HEK293 (cell line): ENCODE results near the gene CNIH1.
A peak's percentile ranks its signal among the peaks of the same experiment; 100 is the strongest.

ENCODE experiments used
- CTCF ChIA-PET: fragments of 350-600 bp; formaldehyde crosslinking; extraction: SDS; loops from one replicate; lab custom pipeline; 2021; ENCODE audit warnings: antibody characterized with exemption; lab: Yijun Ruan, JAX
- POLR2A ChIA-PET: fragments of 300-600 bp; formaldehyde crosslinking; extraction: SDS; loops from one replicate; lab custom pipeline; 2020; ENCODE audit warnings: antibody characterized with exemption, inconsistent platforms; lab: Yijun Ruan, JAX
- H3K27ac ChIP-seq: fragments of 200-500 bp; sonication (Bioruptor generic); 2 replicates; pipeline ENCODE4 v1.5.1; 2014; ENCODE audit warnings: low read depth, low read length, control low read depth, inconsistent platforms; ENCODE audit errors: extremely low read depth
- H3K36me3 ChIP-seq, 2 experiments: fragments of 200-500 bp in 1 of 2; sonication (Bioruptor generic) in 1 of 2; 1 replicate in 1 of 2; 2 replicates in 1 of 2; pipeline ENCODE4 v1.5.1; 2014 to 2017; ENCODE audit warnings: inconsistent platforms in 2 of 2, low read length in 2 of 2; ENCODE audit not compliant: control insufficient read depth in 2 of 2, insufficient read depth in 1 of 2
- H3K4me1 ChIP-seq: fragments of 200-500 bp; sonication (Bioruptor generic); 2 replicates; pipeline ENCODE4 v1.5.1; 2014; ENCODE audit warnings: mild to moderate bottlenecking, low read length, inconsistent platforms; ENCODE audit not compliant: control insufficient read depth, insufficient read depth
- H3K4me3 ChIP-seq: 2 replicates; pipeline ENCODE4 v1.5.1; 2011; ENCODE audit warnings: low read depth, mild to moderate bottlenecking, control low read depth, low read length, moderate library complexity
- H3K9me3 ChIP-seq: fragments of 200-500 bp; sonication (Bioruptor generic); 2 replicates; pipeline ENCODE4 v1.5.1; 2014; ENCODE audit warnings: low read depth, low read length, inconsistent platforms; ENCODE audit not compliant: control insufficient read depth, insufficient read depth
- HOXC10 ChIP-seq: sonication (generic); formaldehyde crosslinking; IDR thresholded peaks from 2 replicates; pipeline ENCODE4 v1.8.1; 2023; ENCODE audit warnings: mild to moderate bottlenecking, missing genetic modification reagents
- KLF1 ChIP-seq: fragments of 450-650 bp; formaldehyde crosslinking; IDR thresholded peaks from 2 replicates; pipeline ENCODE4 v1.5.1; 2016; ENCODE audit warnings: missing biosample characterization, missing genetic modification characterization
- KLF10 ChIP-seq: fragments of 450-650 bp; IDR thresholded peaks from 2 replicates; pipeline ENCODE4 v1.5.1; 2018; ENCODE audit warnings: missing biosample characterization, mild to moderate bottlenecking, missing genetic modification characterization
- PBX3 ChIP-seq: sonication (generic); formaldehyde crosslinking; IDR thresholded peaks from 2 replicates; pipeline ENCODE4 v1.8.1; 2022; ENCODE audit warnings: mild to moderate bottlenecking, moderate library complexity, missing genetic modification reagents
- SCRT2 ChIP-seq: fragments of 450-650 bp; formaldehyde crosslinking; IDR thresholded peaks from 2 replicates; pipeline ENCODE4 v1.5.1; 2016; ENCODE audit warnings: missing biosample characterization, missing genetic modification characterization
- ZFP37 ChIP-seq: fragments of 450-650 bp; formaldehyde crosslinking; IDR thresholded peaks from 2 replicates; pipeline ENCODE4 v1.5.1; 2016; ENCODE audit warnings: missing biosample characterization, missing genetic modification characterization
- ZNF112 ChIP-seq: fragments of 450-650 bp; formaldehyde crosslinking; IDR thresholded peaks from 2 replicates; pipeline ENCODE4 v1.5.0; 2017; ENCODE audit warnings: missing biosample characterization, missing genetic modification characterization
- ZNF202 ChIP-seq: fragments of 450-650 bp; formaldehyde crosslinking; IDR thresholded peaks from 2 replicates; pipeline ENCODE4 v1.5.1; 2016; ENCODE audit warnings: missing biosample characterization, missing genetic modification characterization, borderline replicate concordance
- ZNF266 ChIP-seq: fragments of 450-650 bp; formaldehyde crosslinking; IDR thresholded peaks from 2 replicates; pipeline ENCODE4 v1.5.1; 2016; ENCODE audit warnings: missing biosample characterization, missing genetic modification characterization, low read depth
- ZNF398 ChIP-seq: fragments of 450-650 bp; formaldehyde crosslinking; IDR thresholded peaks from 2 replicates; pipeline ENCODE4 v1.5.1; 2017; ENCODE audit warnings: missing biosample characterization, missing genetic modification characterization
- ZNF530 ChIP-seq: fragments of 450-650 bp; formaldehyde crosslinking; IDR thresholded peaks from 2 replicates; pipeline ENCODE4 v1.5.1; 2016; ENCODE audit warnings: low read depth, missing biosample characterization, missing genetic modification characterization
- ZNF560 ChIP-seq: fragments of 450-650 bp; formaldehyde crosslinking; IDR thresholded peaks from 2 replicates; pipeline ENCODE4 v1.5.1; 2017; ENCODE audit warnings: missing biosample characterization, missing genetic modification characterization, borderline replicate concordance
- ZNF585B ChIP-seq: fragments of 450-650 bp; formaldehyde crosslinking; IDR thresholded peaks from 2 replicates; pipeline ENCODE4 v1.5.1; 2016; ENCODE audit warnings: missing biosample characterization, missing genetic modification characterization
- ZNF701 ChIP-seq: fragments of 450-650 bp; formaldehyde crosslinking; IDR thresholded peaks from 2 replicates; pipeline ENCODE4 v1.5.1; 2016; ENCODE audit warnings: missing biosample characterization, missing genetic modification characterization
- ZSCAN23 ChIP-seq: fragments of 450-650 bp; formaldehyde crosslinking; IDR thresholded peaks from 2 replicates; pipeline ENCODE4 v1.5.1; 2016; ENCODE audit warnings: missing biosample characterization, missing genetic modification characterization
- TF ChIP-seq, protein P1 (sequence below): fragments of 450-650 bp; formaldehyde crosslinking; IDR thresholded peaks from 2 replicates; pipeline ENCODE4 v1.5.1; 2016; ENCODE audit warnings: missing biosample characterization, missing genetic modification characterization
- TF ChIP-seq, protein P2 (sequence below): fragments of 450-650 bp; IDR thresholded peaks from 2 replicates; pipeline ENCODE4 v1.5.1; 2018; ENCODE audit warnings: missing biosample characterization, mild to moderate bottlenecking, missing genetic modification characterization
- TF ChIP-seq, protein P3 (sequence below): fragments of 450-650 bp; formaldehyde crosslinking; IDR thresholded peaks from 2 replicates; pipeline ENCODE4 v1.5.1; 2016; ENCODE audit warnings: missing biosample characterization, missing genetic modification characterization

Gene CNIH1

DNA sequence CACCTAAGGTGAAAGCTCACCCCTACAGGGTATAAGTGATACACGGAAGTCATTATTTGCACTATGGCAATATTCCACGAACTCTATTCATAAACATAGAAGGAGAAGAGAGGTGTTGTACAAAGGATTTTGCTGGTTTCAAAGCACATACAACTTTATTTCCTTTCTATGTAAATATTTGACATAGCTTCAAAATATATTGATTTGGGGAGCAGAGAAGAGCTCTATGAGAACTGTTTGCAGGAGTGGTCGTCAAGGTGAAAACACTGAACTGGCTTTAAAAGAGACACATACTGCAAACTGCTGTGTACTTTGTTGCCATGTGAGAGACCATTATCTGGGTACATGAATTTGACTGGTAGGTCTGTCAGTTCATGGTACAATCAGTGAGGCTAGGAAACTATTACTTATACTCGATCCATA, 16.7 kb downstream of the CNIH1 start (continued):
- no peak for TF ChIP-seq ZNF585B
- TF ChIP-seq KLF1, result no peak
- no peak for TF ChIP-seq ZNF701 (tag by site-specific recombination)
- TF ChIP-seq HOXC10, result no peak
- no peak for TF ChIP-seq ZNF560 (tag by site-specific recombination)
- TF ChIP-seq ZFP37 (tag by site-specific recombination), result no peak

DNA sequence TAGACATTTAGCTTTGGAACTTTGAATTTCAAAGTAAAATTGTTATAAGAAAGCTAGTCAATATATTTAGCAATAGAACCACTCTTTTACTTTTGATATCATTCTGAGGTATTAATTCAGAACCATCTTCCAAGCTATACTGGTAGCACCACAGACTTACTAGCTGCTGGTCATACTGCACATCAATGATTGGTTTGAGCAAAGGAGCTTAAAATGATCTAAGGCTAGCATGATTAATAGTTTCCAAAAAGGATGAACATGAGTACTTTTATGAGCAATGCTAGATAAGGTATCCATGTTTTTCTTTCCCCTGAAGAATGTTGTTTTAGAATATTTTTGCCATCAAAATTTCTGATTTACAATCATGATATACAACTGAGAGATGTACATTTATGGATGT, 17.2 kb downstream of the CNIH1 start:
- TF ChIP-seq, protein P1, sequence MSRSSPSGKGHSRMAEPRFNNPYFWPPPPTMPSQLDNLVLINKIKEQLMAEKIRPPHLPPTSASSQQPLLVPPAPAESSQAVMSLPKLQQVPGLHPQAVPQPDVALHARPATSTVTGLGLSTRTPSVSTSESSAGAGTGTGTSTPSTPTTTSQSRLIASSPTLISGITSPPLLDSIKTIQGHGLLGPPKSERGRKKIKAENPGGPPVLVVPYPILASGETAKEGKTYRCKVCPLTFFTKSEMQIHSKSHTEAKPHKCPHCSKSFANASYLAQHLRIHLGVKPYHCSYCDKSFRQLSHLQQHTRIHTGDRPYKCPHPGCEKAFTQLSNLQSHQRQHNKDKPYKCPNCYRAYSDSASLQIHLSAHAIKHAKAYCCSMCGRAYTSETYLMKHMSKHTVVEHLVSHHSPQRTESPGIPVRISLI (tag by site-specific recombination), result no peak
- TF ChIP-seq PBX3 (no peak), SCRT2 (tag by site-specific recombination) (no peak), KLF10 (tag by site-specific recombination) (no peak), ZNF530 (tag by site-specific recombination) (no peak), ZNF398 (tag by site-specific recombination) (no peak), ZNF266 (tag by site-specific recombination) (no peak), ZNF202 (no peak)
- TF ChIP-seq, protein P2, sequence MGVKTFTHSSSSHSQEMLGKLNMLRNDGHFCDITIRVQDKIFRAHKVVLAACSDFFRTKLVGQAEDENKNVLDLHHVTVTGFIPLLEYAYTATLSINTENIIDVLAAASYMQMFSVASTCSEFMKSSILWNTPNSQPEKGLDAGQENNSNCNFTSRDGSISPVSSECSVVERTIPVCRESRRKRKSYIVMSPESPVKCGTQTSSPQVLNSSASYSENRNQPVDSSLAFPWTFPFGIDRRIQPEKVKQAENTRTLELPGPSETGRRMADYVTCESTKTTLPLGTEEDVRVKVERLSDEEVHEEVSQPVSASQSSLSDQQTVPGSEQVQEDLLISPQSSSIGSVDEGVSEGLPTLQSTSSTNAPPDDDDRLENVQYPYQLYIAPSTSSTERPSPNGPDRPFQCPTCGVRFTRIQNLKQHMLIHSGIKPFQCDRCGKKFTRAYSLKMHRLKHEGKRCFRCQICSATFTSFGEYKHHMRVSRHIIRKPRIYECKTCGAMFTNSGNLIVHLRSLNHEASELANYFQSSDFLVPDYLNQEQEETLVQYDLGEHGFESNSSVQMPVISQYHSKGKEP, result no peak
- no peaks in the 10 kb centered on the region for H3K4me1 ChIP-seq
- H3K9me3 ChIP-seq, result no peaks in the 10 kb centered on the region
- H3K4me3 ChIP-seq, result no peak overlapping the region
- peaks cover 28 to 51% of the 10 kb centered on the region in 2 experiments for H3K36me3 ChIP-seq
- CTCF ChIA-PET, result interaction anchor here (0.6 to 1.5 kb wide), 4 partner anchors 10 to 353 kb away, joined by 3 to 11 read pairs (median 4); no protein-coding TSS in a partner anchor
- H3K27ac ChIP-seq, result no peak overlapping the region
- POLR2A ChIA-PET, result interaction anchor here (1.4 kb wide), 1 partner anchor 14 kb away, joined by 3 read pairs; no protein-coding TSS in a partner anchor

GRCh38 chr14:54420478-54421142, 20.6 kb downstream of the CNIH1 start:
- Histone ChIP-seq H3K4me1 (no peaks in the 10 kb centered on the region), H3K27ac (no peak overlapping the region), H3K36me3 (peaks cover 27 to 45% of the 10 kb centered on the region in 2 experiments), H3K9me3 (no peaks in the 10 kb centered on the region), H3K4me3 (no peak overlapping the region)
- TF ChIP-seq ZSCAN23 (tag by site-specific recombination) (no peak), ZNF112 (tag by site-specific recombination) (no peak)
- TF ChIP-seq, protein P3, sequence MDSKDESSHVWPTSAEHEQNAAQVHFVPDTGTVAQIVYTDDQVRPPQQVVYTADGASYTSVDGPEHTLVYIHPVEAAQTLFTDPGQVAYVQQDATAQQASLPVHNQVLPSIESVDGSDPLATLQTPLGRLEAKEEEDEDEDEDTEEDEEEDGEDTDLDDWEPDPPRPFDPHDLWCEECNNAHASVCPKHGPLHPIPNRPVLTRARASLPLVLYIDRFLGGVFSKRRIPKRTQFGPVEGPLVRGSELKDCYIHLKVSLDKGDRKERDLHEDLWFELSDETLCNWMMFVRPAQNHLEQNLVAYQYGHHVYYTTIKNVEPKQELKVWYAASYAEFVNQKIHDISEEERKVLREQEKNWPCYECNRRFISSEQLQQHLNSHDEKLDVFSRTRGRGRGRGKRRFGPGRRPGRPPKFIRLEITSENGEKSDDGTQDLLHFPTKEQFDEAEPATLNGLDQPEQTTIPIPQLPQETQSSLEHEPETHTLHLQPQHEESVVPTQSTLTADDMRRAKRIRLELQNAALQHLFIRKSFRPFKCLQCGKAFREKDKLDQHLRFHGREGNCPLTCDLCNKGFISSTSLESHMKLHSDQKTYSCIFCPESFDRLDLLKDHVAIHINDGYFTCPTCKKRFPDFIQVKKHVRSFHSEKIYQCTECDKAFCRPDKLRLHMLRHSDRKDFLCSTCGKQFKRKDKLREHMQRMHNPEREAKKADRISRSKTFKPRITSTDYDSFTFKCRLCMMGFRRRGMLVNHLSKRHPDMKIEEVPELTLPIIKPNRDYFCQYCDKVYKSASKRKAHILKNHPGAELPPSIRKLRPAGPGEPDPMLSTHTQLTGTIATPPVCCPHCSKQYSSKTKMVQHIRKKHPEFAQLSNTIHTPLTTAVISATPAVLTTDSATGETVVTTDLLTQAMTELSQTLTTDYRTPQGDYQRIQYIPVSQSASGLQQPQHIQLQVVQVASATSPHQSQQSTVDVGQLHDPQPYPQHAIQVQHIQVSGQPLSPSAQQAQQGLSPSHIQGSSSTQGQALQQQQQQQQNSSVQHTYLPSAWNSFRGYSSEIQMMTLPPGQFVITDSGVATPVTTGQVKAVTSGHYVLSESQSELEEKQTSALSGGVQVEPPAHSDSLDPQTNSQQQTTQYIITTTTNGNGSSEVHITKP (tag by site-specific recombination), result 0 out of 2 replicates have a peak, but pooled peaks have one; percentile 11
- CTCF ChIA-PET, result interaction anchor here (0.6 to 2.4 kb wide), 11 partner anchors 9 to 374 kb away, joined by 3 to 8 read pairs (median 4); no protein-coding TSS in a partner anchor
- POLR2A ChIA-PET, result interaction anchor here (1.0 kb wide), 2 partner anchors 24 to 54 kb away, joined by 3 to 4 read pairs; partner anchors contain the start of gene CDKN3
